DOHH2 (cell line): ENCODE results near the gene LRRC3.

ENCODE experiments used
- CTCF ChIP-seq: fragments of 200-600 bp; sonication (generic); IDR thresholded peaks from one replicate; pipeline ENCODE4 v1.5.1; 2014; ENCODE audit warnings: antibody characterized with exemption, mild to moderate bottlenecking, low read depth, low read length; ENCODE audit not compliant: poor library complexity, severe bottlenecking
- EZH2phosphoT487 ChIP-seq: fragments of 200-600 bp; sonication (generic); IDR thresholded peaks from 2 replicates; pipeline ENCODE4 v1.6.1; 2017; ENCODE audit warnings: borderline replicate concordance, mild to moderate bottlenecking, antibody characterized with exemption, low read length, moderate library complexity, mixed read lengths

GRCh38 chr21:44459712-44460440, 4.6 kb downstream of the LRRC3 start:
- TF ChIP-seq CTCF (no peak), EZH2phosphoT487 (no peak)
